Measurements from ENCODE around the gene JPH3. TPM values are rescaled to one million over a fixed set of nuclear protein-coding genes. Genes with fewer than 3 reads are reported as not detected.

JPH3 gene
- total RNA-seq, 1 experiment from 2014 or later: not detected

- H4K20me1 ChIP-seq (ENCODE audit: insufficient read depth): peaks cover 3% of the 10 kb centered on the region
- no peak overlapping the region for H3K4me2 ChIP-seq
- H3K4me1 ChIP-seq (replicated peaks; ENCODE audit: insufficient read depth): no peaks in the 10 kb centered on the region
- H3K27ac ChIP-seq: no peak overlapping the region
- H3K9me2 ChIP-seq (ENCODE audit: insufficient read depth): no peaks in the 10 kb centered on the region
- intact Hi-C loops (cut with micrococcal nuclease; ENCODE audit: unreplicated experiment): no loop called here
- no peak overlapping the region for H2AFZ ChIP-seq
- no peaks in the 10 kb centered on the region for H3K79me2 ChIP-seq (ENCODE audit: low read depth)
- no peaks in the 10 kb centered on the region for H3K27me3 ChIP-seq (ENCODE audit: insufficient read depth, low read depth)
- H3F3A ChIP-seq (ENCODE audit: insufficient read depth, low read depth): no peaks in the 10 kb centered on the region
- ChIA-PET POLR2A (ENCODE audit: unreplicated experiment) (no interaction called here), CTCF (no interaction called here)
- no peak overlapping the region for H3K4me3 ChIP-seq
- no peak for TF ChIP-seq CTCF (conservative IDR thresholded peaks at IDR 0.05)
- TF ChIP-seq EZH2 (IDR thresholded peaks at IDR 0.05; ENCODE audit: low read depth): no peak
- H3K36me3 ChIP-seq (ENCODE audit: low read depth): peaks cover 3% of the 10 kb centered on the region; the same call in 1 of the 2 replicates
- DNase-seq: no peak
- no TSS peak for BruUV-seq (replicated peaks)
- H3K9me3 ChIP-seq (ENCODE audit: insufficient read depth, low read depth): no peaks in the 10 kb centered on the region
These were observed 95.5 kb downstream of the JPH3 start for GRCh38 chr16:87697792-87698191.

GRCh38 chr16:87698241-87698640, 95.9 kb downstream of the JPH3 start:
- ChIA-PET POLR2A (ENCODE audit: unreplicated experiment) (no interaction called here), CTCF (no interaction called here)
- Histone ChIP-seq H4K20me1 (ENCODE audit: insufficient read depth) (no peaks in the 10 kb centered on the region; the same call in 1 of the 2 replicates), H3K9me3 (ENCODE audit: insufficient read depth, low read depth) (no peaks in the 10 kb centered on the region), H3K79me2 (ENCODE audit: low read depth) (no peaks in the 10 kb centered on the region), H3K36me3 (ENCODE audit: low read depth) (peaks cover 4% of the 10 kb centered on the region; the same call in 1 of the 2 replicates), H3K4me1 (replicated peaks; ENCODE audit: insufficient read depth) (no peaks in the 10 kb centered on the region), H3K27me3 (ENCODE audit: insufficient read depth, low read depth) (no peaks in the 10 kb centered on the region), H2AFZ (no peak overlapping the region), H3K4me2 (no peak overlapping the region), H3K9me2 (ENCODE audit: insufficient read depth) (no peaks in the 10 kb centered on the region), H3K27ac (no peak overlapping the region), H3F3A (ENCODE audit: insufficient read depth, low read depth) (no peaks in the 10 kb centered on the region), H3K4me3 (no peak overlapping the region)
- intact Hi-C loops (cut with micrococcal nuclease; ENCODE audit: unreplicated experiment): no loop called here
- BruUV-seq (replicated peaks): no TSS peak
- no peak for DNase-seq
- TF ChIP-seq CTCF (conservative IDR thresholded peaks at IDR 0.05) (no peak), EZH2 (IDR thresholded peaks at IDR 0.05; ENCODE audit: low read depth) (no peak)

GRCh38 chr16:87698676-87699199, 96.4 kb downstream of the JPH3 start:
- Histone ChIP-seq H4K20me1 (ENCODE audit: insufficient read depth) (no peaks in the 10 kb centered on the region; the same call in 1 of the 2 replicates), H3K9me2 (ENCODE audit: insufficient read depth) (no peaks in the 10 kb centered on the region), H3F3A (ENCODE audit: insufficient read depth, low read depth) (no peaks in the 10 kb centered on the region), H3K27ac (no peak overlapping the region), H2AFZ (no peak overlapping the region), H3K27me3 (ENCODE audit: insufficient read depth, low read depth) (no peaks in the 10 kb centered on the region), H3K36me3 (ENCODE audit: low read depth) (peaks cover 4% of the 10 kb centered on the region; the same call in 1 of the 2 replicates), H3K4me3 (no peak overlapping the region), H3K4me2 (no peak overlapping the region), H3K9me3 (ENCODE audit: insufficient read depth, low read depth) (no peaks in the 10 kb centered on the region), H3K79me2 (ENCODE audit: low read depth) (no peaks in the 10 kb centered on the region), H3K4me1 (replicated peaks; ENCODE audit: insufficient read depth) (no peaks in the 10 kb centered on the region)
- POLR2A ChIA-PET (ENCODE audit: unreplicated experiment): no interaction called here
- TF ChIP-seq CTCF (conservative IDR thresholded peaks at IDR 0.05) (no peak), EZH2 (IDR thresholded peaks at IDR 0.05; ENCODE audit: low read depth) (no peak)
- intact Hi-C loops (cut with micrococcal nuclease; ENCODE audit: unreplicated experiment): no loop called here
- CTCF ChIA-PET: no interaction called here
- no peak for DNase-seq
- no TSS peak for BruUV-seq (replicated peaks)
